BE2C (cell line): ENCODE data around the gene VCAN.

ENCODE experiments used
- DNase-seq: peaks from one replicate; pipeline ENCODE4 v3.0.0-alpha.2; 2020
- H3K27me3 ChIP-seq: fragments of 250-450 bp; sonication (Bioruptor Pico); 2 replicates; pipeline ENCODE4 v1.5.1; 2020; ENCODE audit warnings: mild to moderate bottlenecking
- H3K36me3 ChIP-seq: fragments of 250-450 bp; sonication (Bioruptor Pico); 2 replicates; pipeline ENCODE4 v1.5.1; 2020; ENCODE audit warnings: mild to moderate bottlenecking
- H3K4me1 ChIP-seq: fragments of 250-450 bp; sonication (Bioruptor Pico); 2 replicates; pipeline ENCODE4 v1.5.1; 2020
- H3K4me3 ChIP-seq: 2 replicates; pipeline ENCODE4 v1.5.1; 2011; ENCODE audit warnings: low read depth, low read length
- H3K9me3 ChIP-seq: fragments of 250-450 bp; sonication (Bioruptor Pico); 2 replicates; pipeline ENCODE4 v1.5.1; 2020
- TF ChIP-seq, protein P1 (sequence below): IDR thresholded peaks from 2 replicates; pipeline ENCODE4 v1.5.1; 2012; ENCODE audit warnings: mild to moderate bottlenecking, low read depth, low read length

VCAN gene

DNA sequence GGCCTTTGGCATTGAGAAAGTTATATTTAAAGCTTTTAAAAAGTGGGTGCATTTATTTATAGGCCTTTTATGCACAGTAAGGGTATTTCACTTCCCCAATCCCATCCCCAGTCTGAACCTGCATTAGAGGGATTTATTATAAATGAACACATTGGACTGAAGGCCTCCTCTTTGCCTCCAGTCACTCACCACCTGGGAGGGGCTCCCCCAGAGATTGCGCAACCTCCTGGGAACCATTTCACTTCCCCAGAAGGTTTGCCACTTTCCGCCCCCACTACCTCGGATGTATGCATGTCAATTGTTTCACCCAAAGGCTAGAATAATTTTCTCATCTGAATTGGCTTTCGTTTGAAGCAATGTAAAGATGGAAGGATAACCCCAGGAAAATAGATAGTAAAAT, 29.8 kb upstream of the VCAN start:
- TF ChIP-seq, protein P1, sequence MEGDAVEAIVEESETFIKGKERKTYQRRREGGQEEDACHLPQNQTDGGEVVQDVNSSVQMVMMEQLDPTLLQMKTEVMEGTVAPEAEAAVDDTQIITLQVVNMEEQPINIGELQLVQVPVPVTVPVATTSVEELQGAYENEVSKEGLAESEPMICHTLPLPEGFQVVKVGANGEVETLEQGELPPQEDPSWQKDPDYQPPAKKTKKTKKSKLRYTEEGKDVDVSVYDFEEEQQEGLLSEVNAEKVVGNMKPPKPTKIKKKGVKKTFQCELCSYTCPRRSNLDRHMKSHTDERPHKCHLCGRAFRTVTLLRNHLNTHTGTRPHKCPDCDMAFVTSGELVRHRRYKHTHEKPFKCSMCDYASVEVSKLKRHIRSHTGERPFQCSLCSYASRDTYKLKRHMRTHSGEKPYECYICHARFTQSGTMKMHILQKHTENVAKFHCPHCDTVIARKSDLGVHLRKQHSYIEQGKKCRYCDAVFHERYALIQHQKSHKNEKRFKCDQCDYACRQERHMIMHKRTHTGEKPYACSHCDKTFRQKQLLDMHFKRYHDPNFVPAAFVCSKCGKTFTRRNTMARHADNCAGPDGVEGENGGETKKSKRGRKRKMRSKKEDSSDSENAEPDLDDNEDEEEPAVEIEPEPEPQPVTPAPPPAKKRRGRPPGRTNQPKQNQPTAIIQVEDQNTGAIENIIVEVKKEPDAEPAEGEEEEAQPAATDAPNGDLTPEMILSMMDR = no peak
- H3K4me1 ChIP-seq = no peaks in the 10 kb centered on the region
- no peak overlapping the region for H3K4me3 ChIP-seq
- no peaks in the 10 kb centered on the region for H3K36me3 ChIP-seq
- no peaks in the 10 kb centered on the region for H3K27me3 ChIP-seq
- H3K9me3 ChIP-seq = no peaks in the 10 kb centered on the region
- DNase-seq = no peak

DNA sequence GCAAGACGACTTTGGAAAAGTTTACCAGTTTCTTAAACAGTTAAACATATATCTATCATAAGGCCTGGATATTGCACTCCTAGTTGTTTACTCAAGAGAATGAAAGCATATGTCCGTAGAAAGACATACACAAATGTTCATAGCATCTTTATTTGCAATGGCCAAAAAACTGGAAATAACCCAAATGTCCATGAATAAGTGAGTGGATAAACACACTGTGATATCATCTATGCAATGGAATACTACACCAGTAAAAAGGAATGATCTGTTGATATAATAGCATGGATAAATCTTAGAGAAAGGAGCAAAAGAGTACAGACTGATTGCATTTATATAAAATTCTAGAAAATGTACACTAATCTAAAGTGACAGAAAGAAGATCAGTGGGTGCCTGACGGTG, 28.0 kb upstream of the VCAN start:
- no peaks in the 10 kb centered on the region for H3K27me3 ChIP-seq
- no peaks in the 10 kb centered on the region for H3K9me3 ChIP-seq
- TF ChIP-seq, protein P1 = no peak
- no peaks in the 10 kb centered on the region for H3K36me3 ChIP-seq
- no peak for DNase-seq
- no peaks in the 10 kb centered on the region for H3K4me1 ChIP-seq
- H3K4me3 ChIP-seq = no peak overlapping the region

DNA sequence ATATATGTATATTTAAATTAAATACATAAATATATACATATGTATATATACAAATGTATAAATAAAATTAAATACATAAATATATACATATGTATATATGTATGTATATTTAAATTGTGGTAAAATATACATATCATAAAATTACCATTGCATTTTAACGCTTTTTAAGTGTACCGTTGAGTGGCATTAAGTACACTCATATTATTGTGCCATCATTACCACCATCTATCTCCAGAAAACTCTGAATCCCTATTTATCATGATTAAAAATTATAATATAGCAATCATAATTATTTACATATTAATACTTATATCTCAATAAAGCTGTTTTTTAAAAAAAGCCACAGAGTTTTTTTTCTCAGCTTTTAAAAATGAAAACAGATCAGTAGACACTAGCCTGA, 27.1 kb upstream of the VCAN start:
- TF ChIP-seq, protein P1 = no peak
- no peak for DNase-seq
- Histone ChIP-seq H3K4me3 (no peak overlapping the region), H3K36me3 (no peaks in the 10 kb centered on the region), H3K9me3 (no peaks in the 10 kb centered on the region), H3K27me3 (no peaks in the 10 kb centered on the region), H3K4me1 (no peaks in the 10 kb centered on the region)

- H3K36me3 ChIP-seq = no peaks in the 10 kb centered on the region
- H3K4me3 ChIP-seq = no peak overlapping the region
- TF ChIP-seq, protein P1 = no peak
- no peaks in the 10 kb centered on the region for H3K4me1 ChIP-seq
- no peaks in the 10 kb centered on the region; the same call in 1 of the 2 replicates for H3K9me3 ChIP-seq
- DNase-seq = no peak
- no peaks in the 10 kb centered on the region for H3K27me3 ChIP-seq
Measured at GRCh38 chr5:83446253-83446947, 25.1 kb upstream of the VCAN start.

DNA sequence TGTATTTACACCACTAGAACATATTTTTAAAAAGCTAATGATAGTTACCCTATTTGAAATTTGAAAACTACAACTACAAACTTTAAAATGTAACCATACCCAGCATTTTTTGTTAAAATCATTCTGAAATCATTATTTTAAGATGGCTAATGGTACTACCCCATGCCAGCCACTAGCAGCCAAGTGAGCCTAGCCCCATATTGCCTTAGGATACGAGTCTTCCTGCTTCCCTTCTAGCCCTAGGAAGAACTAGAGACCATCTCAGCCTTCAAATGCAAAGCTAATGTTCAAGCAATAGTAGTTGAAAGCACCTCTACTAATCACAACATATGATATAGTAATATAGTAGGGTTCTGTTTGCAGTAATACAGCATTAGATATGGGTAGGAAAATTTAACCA, 24.0 kb upstream of the VCAN start:
- no peaks in the 10 kb centered on the region for H3K4me1 ChIP-seq
- H3K4me3 ChIP-seq = no peak overlapping the region
- DNase-seq = no peak
- H3K36me3 ChIP-seq = no peaks in the 10 kb centered on the region
- TF ChIP-seq, protein P1 = no peak
- H3K9me3 ChIP-seq = no peaks in the 10 kb centered on the region; the same call in 1 of the 2 replicates
- H3K27me3 ChIP-seq = no peaks in the 10 kb centered on the region

- Histone ChIP-seq H3K4me1 (no peaks in the 10 kb centered on the region), H3K9me3 (no peaks in the 10 kb centered on the region; the same call in 1 of the 2 replicates), H3K27me3 (no peaks in the 10 kb centered on the region), H3K4me3 (no peak overlapping the region), H3K36me3 (no peaks in the 10 kb centered on the region)
- DNase-seq = no peak
- TF ChIP-seq, protein P1 = no peak
Measured at GRCh38 chr5:83450183-83450966, 21.2 kb upstream of the VCAN start.
